Chondrocyte (in vitro differentiated cells): ENCODE measurements around the gene DPH7. TPM values are rescaled to one million over a fixed set of nuclear protein-coding genes. Genes with fewer than 3 reads are reported as not detected.
"Not testable (repeated sequence)": the region's sequence is repeated elsewhere in the genome, so short reads cannot be mapped to it uniquely, and the experiment has no call there.

Experiments used
- DNase-seq: peaks from one replicate; pipeline ENCODE4 v3.0.0; 2021; ENCODE audit warnings: mixed read lengths, low spot score
- H3K27ac Mint-ChIP-seq: one replicate; pipeline ENCODE4 v1.8.0; 2021; ENCODE audit warnings: mild to moderate bottlenecking, moderate library complexity, mixed read lengths; ENCODE audit not compliant: unreplicated experiment
- H3K27me3 Mint-ChIP-seq: 2 replicates; pipeline ENCODE4 v1.8.0; 2021; ENCODE audit warnings: low read depth, mixed read lengths
- H3K36me3 Mint-ChIP-seq: 2 replicates; pipeline ENCODE4 v1.8.0; 2021; ENCODE audit warnings: low read depth, mixed read lengths
- H3K4me1 Mint-ChIP-seq: 2 replicates; pipeline ENCODE4 v1.8.0; 2021; ENCODE audit warnings: low read depth, mild to moderate bottlenecking, mixed read lengths
- H3K4me3 Mint-ChIP-seq: one replicate; pipeline ENCODE4 v1.8.0; 2021; ENCODE audit warnings: mild to moderate bottlenecking, moderate library complexity, mixed read lengths; ENCODE audit not compliant: unreplicated experiment
- H3K9me3 Mint-ChIP-seq: 2 replicates; pipeline ENCODE4 v1.8.0; 2021; ENCODE audit warnings: low read depth, mixed read lengths
- CTCF ChIP-seq: fragments of 200-600 bp; sonication (generic); IDR thresholded peaks from 2 replicates; pipeline ENCODE4 v1.5.0; 2021; ENCODE audit warnings: antibody characterized with exemption, mild to moderate bottlenecking, moderate library complexity
- total RNA-seq: library from RNA; stranded (reverse); gene quantifications from 3 replicates; pipeline ENCODE4 v1.2.1, GENCODE V29; 2021

The DPH7 gene
- total RNA-seq, 1 donor from 2014 or later: 27.9 TPM

- peaks cover 27% of the 10 kb centered on the region for H3K4me1 Mint-ChIP-seq
- TF ChIP-seq CTCF: no peak
- H3K4me3 Mint-ChIP-seq: no peak overlapping the region
- H3K9me3 Mint-ChIP-seq: no peaks in the 10 kb centered on the region
- peaks cover 12% of the 10 kb centered on the region for H3K36me3 Mint-ChIP-seq
- no peak overlapping the region for H3K27ac Mint-ChIP-seq
- no peak for DNase-seq
- H3K27me3 Mint-ChIP-seq: no peaks in the 10 kb centered on the region
Observed at GRCh38 chr9:137575716-137576411, 2.9 kb downstream of the DPH7 start.

GRCh38 chr9:137575364-137575715 is 3.4 kb downstream of the DPH7 start:
- Mint-ChIP-seq H3K27me3 (no peaks in the 10 kb centered on the region), H3K9me3 (no peaks in the 10 kb centered on the region), H3K4me1 (peaks cover 27% of the 10 kb centered on the region), H3K36me3 (peaks cover 17% of the 10 kb centered on the region), H3K27ac (no peak overlapping the region), H3K4me3 (no peak overlapping the region)
- DNase-seq: no peak
- TF ChIP-seq CTCF: no peak

GRCh38 chr9:137574192-137574591 is 4.5 kb downstream of the DPH7 start:
- no peak for DNase-seq
- TF ChIP-seq CTCF: no peak
- no peaks in the 10 kb centered on the region for H3K27me3 Mint-ChIP-seq
- no peaks in the 10 kb centered on the region for H3K9me3 Mint-ChIP-seq
- peaks cover 18% of the 10 kb centered on the region for H3K36me3 Mint-ChIP-seq
- peaks cover 25% of the 10 kb centered on the region for H3K4me1 Mint-ChIP-seq
- H3K4me3 Mint-ChIP-seq: no peak overlapping the region
- peak overlapping the region; percentile 22 for H3K27ac Mint-ChIP-seq

GRCh38 chr9:137570566-137570965 is 8.2 kb downstream of the DPH7 start:
- no peak for DNase-seq
- Mint-ChIP-seq H3K4me1 (peaks cover under 1% of the 10 kb centered on the region), H3K9me3 (no peaks in the 10 kb centered on the region), H3K36me3 (peaks cover 16% of the 10 kb centered on the region), H3K4me3 (no peak overlapping the region), H3K27ac (no peak overlapping the region), H3K27me3 (no peaks in the 10 kb centered on the region)
- TF ChIP-seq CTCF: no peak

- no peak overlapping the region for H3K27ac Mint-ChIP-seq
- no peaks in the 10 kb centered on the region for H3K27me3 Mint-ChIP-seq
- TF ChIP-seq CTCF: no peak
- DNase-seq: no peak
- no peak overlapping the region for H3K4me3 Mint-ChIP-seq
- no peaks in the 10 kb centered on the region for H3K4me1 Mint-ChIP-seq
- H3K9me3 Mint-ChIP-seq: no peaks in the 10 kb centered on the region
- peaks cover 15% of the 10 kb centered on the region for H3K36me3 Mint-ChIP-seq
Observed at GRCh38 chr9:137569609-137570203, 9.0 kb downstream of the DPH7 start.

- H3K27me3 Mint-ChIP-seq, DNase-seq, H3K4me1 Mint-ChIP-seq, H3K27ac Mint-ChIP-seq, H3K4me3 Mint-ChIP-seq, H3K9me3 Mint-ChIP-seq: not testable (repeated sequence)
- peaks cover 21% of the 10 kb centered on the region for H3K36me3 Mint-ChIP-seq
Observed at GRCh38 chr9:137568445-137568844, 10.3 kb downstream of the DPH7 start.
